Testis (tissue), 3 donors: ENCODE data around the gene TLR2. TPM values are rescaled to one million over a fixed set of nuclear protein-coding genes. Genes with fewer than 3 reads are reported as not detected.

Experiments used
- DNase-seq: peaks from one replicate; pipeline ENCODE4 v3.0.0-alpha.2; 2019
- H3K27ac ChIP-seq, 2 donors: fragments of 200-600 bp; sonication (generic); one replicate each; pipeline ENCODE4 v1.5.1; 2019
- H3K27me3 ChIP-seq: fragments of 200-600 bp; sonication (generic); one replicate; pipeline ENCODE4 v1.5.1; 2019
- H3K36me3 ChIP-seq: fragments of 200-600 bp; sonication (generic); one replicate; pipeline ENCODE4 v1.5.1; 2017; ENCODE audit warnings: low read depth; ENCODE audit errors: missing control alignments
- H3K4me1 ChIP-seq: fragments of 200-600 bp; sonication (generic); one replicate; pipeline ENCODE4 v1.5.1; 2019
- H3K4me3 ChIP-seq, 2 donors: fragments of 200-600 bp; sonication (generic); one replicate each; pipeline ENCODE4 v1.5.1; 2017 to 2019
- H3K9me3 ChIP-seq: fragments of 200-600 bp; sonication (generic); one replicate; pipeline ENCODE4 v1.5.1; 2017
- POLR2A ChIP-seq: fragments of 450-650 bp; IDR thresholded peaks from one replicate; pipeline ENCODE4 v1.6.1; 2017; ENCODE audit warnings: antibody characterized with exemption, mild to moderate bottlenecking, moderate library complexity
- WGBS, 2 donors: methylation state at CpG; one replicate each; pipeline ENCODE4 v1.1.5; 2018; 5-methylcytosine and 5-hydroxymethylcytosine counted together
- intact Hi-C: fragments of 100-400 bp; cut with DNase I; formaldehyde crosslinking; loops from one replicate; pipeline ENCODE4 v1.15.1; 2023; ENCODE audit warnings: low total_unique reads
- polyA plus RNA-seq: library from polyadenylated mRNA; stranded (reverse); fragments of 350-450 nt; fragmentation: Illumina TruSeq; extraction: RNeasy Lipid Tissue Mini Kit (QIAGEN cat#74804); gene quantifications from one replicate; pipeline ENCODE4 v1.2.3, GENCODE V29; 2014; ENCODE audit warnings: low read depth, low replicate concordance; ENCODE audit not compliant: insufficient read depth
- total RNA-seq, 2 donors: library from RNA; depleted of rRNA; stranded (reverse); fragments of >200 nt; gene quantifications; one replicate each; pipeline ENCODE4 v1.2.3, GENCODE V29; 2016
- TF ChIP-seq, protein P1 (sequence below), 3 experiments: fragments of 450-650 bp in 2 of 3; fragments of 200-600 bp in 1 of 3; sonication (generic) in 1 of 3; IDR thresholded peaks; one replicate each; pipeline ENCODE4 v1.5.1; 2016 to 2019; ENCODE audit warnings: antibody characterized with exemption in 3 of 3, mild to moderate bottlenecking in 2 of 3, moderate library complexity in 1 of 3

TLR2 gene
- total and polyA plus RNA-seq, 3 donors from 2014 or later, result 5.4 to 12.0 (median 8.7) TPM

DNA sequence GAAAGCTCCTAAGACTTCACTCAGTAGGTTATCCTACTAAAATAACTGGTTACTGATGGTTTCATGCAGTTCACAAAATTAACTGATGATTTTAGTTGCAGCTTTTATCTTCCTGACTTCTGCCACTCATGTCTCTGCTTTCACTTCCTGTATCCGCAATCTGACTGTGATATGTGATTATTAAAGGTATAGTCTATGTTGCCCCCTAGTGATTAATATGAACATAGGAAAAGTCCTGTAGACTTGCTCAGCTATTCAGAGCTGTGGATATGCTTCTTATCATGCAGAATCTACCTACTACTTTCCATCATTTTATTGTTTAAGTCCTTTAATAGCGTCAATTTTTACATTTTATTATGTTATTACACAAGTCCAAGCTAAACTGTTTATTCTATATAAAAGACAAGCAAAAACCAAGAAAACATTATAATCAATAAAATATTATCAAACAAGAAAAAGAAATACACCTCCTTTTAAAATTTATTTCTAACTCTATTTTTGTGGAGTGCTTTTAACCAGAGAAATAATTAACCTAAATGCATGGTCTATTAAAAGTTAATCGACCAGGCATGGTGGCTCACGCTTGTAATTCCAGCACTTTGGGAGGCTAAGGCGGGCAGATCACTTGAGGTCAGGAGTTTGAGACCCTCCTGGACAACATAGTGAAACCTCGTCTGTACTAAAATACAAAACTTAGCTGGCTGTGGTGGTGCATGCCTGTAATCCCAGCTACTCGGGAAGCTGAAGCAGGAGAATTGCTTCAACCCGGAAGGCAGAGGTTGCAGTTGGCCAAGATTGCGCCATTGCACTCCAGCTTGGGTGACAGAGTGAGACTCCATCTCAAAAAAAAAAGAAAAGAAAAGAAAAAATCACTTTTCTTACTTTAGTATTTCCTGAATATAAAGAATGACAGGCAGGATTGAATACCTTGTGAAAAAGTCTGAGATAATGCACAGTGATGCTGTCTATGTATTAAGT, 40.4 kb upstream of the TLR2 start:
- Histone ChIP-seq H3K4me3 (no peak overlapping the region), H3K36me3 (no peaks in the 10 kb centered on the region), H3K27me3 (no peaks in the 10 kb centered on the region), H3K9me3 (no peaks in the 10 kb centered on the region), H3K27ac (no peak overlapping the region), H3K4me1 (no peaks in the 10 kb centered on the region)
- DNase-seq, result no peak
- 88 to 89% methylated on average over 9 of the region's 9 CpGs for WGBS, 2 donors
- TF ChIP-seq, protein P1, sequence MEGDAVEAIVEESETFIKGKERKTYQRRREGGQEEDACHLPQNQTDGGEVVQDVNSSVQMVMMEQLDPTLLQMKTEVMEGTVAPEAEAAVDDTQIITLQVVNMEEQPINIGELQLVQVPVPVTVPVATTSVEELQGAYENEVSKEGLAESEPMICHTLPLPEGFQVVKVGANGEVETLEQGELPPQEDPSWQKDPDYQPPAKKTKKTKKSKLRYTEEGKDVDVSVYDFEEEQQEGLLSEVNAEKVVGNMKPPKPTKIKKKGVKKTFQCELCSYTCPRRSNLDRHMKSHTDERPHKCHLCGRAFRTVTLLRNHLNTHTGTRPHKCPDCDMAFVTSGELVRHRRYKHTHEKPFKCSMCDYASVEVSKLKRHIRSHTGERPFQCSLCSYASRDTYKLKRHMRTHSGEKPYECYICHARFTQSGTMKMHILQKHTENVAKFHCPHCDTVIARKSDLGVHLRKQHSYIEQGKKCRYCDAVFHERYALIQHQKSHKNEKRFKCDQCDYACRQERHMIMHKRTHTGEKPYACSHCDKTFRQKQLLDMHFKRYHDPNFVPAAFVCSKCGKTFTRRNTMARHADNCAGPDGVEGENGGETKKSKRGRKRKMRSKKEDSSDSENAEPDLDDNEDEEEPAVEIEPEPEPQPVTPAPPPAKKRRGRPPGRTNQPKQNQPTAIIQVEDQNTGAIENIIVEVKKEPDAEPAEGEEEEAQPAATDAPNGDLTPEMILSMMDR (IDR thresholded peaks at IDR 0.05), result no peak
- no peak for TF ChIP-seq POLR2A
- intact Hi-C loops, result no loop called here

DNA sequence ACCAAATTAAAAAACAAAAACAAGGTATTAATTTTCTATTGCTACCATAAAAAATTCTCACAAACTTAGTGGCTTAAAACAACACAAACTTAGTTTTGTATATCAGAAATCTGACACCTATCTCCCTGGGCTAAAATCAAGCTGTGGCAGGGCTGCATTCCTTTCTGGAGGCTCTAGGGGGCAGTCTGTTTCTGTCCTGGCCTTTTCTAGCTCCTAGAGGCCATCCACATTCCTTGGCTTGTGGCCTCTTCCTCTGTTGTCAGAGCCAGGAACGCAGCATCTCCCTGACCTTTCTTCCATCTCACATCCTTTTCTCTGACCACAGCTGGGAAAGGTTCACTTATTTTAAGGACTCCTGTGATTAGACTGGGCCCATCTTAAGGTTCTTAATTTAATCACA, 38.9 kb upstream of the TLR2 start:
- Histone ChIP-seq H3K4me3 (no peak overlapping the region), H3K9me3 (no peaks in the 10 kb centered on the region), H3K27me3 (no peaks in the 10 kb centered on the region), H3K4me1 (no peaks in the 10 kb centered on the region), H3K27ac (no peak overlapping the region), H3K36me3 (no peaks in the 10 kb centered on the region)
- 70 to 95% methylated on average over 1 of the region's 1 CpG for WGBS, 2 donors
- no peak for TF ChIP-seq POLR2A
- TF ChIP-seq, protein P1 (IDR thresholded peaks at IDR 0.05), result no peak
- no peak for DNase-seq
- intact Hi-C loops, result no loop called here

DNA sequence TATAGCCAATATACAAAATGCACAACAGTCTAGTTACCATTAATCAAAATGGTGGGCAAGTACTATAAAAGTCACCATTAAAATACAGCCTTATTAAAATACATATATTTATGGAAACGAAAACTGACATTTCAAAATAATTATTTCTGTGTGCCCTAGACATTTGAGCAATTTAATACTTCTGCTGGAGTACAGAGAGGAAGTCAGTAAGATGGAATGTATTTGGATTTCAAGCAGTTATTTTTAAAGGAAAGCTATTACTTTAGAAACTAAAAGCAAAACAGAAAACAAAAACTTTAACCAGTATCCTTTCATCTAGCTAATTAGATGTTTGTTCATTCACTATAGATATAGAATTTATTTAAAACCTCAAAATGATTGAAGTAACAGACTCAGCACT, 37.8 kb upstream of the TLR2 start:
- Histone ChIP-seq H3K27ac (no peak overlapping the region), H3K4me1 (no peaks in the 10 kb centered on the region), H3K36me3 (no peaks in the 10 kb centered on the region), H3K9me3 (no peaks in the 10 kb centered on the region), H3K4me3 (no peak overlapping the region), H3K27me3 (no peaks in the 10 kb centered on the region)
- intact Hi-C loops, result no loop called here
- no peak for DNase-seq
- WGBS, 2 donors, result 75 to 84% methylated on average over 1 of the region's 1 CpG
- TF ChIP-seq POLR2A, result no peak
- TF ChIP-seq, protein P1 (IDR thresholded peaks at IDR 0.05), result no peak

DNA sequence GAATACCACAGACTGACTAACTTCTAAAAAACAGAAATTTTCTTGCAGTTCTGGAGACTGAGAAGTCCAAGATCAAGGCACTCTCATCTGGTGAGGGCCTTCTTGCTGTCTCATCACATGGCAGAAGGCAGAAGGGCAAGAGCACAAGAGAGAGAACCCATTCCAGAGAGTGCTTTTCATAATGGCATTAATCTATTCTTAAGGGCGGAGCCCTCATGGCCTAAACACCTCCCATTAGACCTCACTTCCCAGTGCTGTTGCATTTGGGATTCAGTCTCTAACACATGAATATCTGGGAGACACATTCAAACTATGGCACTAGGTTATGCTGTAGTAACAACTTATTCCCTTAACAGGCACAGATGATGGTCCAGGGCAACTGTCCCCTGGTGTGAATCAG, 37.1 kb upstream of the TLR2 start:
- 100% methylated on average over 1 of the region's 1 CpG for WGBS, 2 donors
- intact Hi-C loops, result no loop called here
- TF ChIP-seq, protein P1 (IDR thresholded peaks at IDR 0.05), result no peak
- no peak for TF ChIP-seq POLR2A

DNA sequence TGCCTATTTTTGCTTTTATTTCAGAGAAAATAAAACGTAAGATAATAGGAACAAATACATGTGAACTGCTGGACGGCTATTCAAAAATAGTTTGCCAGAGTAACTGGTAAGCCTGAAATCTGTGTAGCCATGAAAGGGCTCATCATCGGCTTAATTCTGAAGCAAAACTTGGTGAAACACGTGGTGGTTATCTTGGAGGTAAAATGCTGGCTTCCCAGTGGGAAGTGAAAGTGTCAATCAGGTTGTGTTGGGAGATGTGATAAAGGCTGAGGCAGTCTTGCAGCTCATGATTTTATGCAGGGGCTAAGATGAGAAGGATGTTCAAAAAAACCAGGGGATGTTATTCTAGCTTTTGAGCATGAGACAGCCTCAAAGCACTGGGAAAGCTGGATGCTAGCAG, 36.1 kb upstream of the TLR2 start:
- H3K36me3 ChIP-seq, result no peaks in the 10 kb centered on the region
- H3K27me3 ChIP-seq, result no peaks in the 10 kb centered on the region
- TF ChIP-seq, protein P1 (IDR thresholded peaks at IDR 0.05), result no peak
- no peak for TF ChIP-seq POLR2A
- no peak overlapping the region for H3K27ac ChIP-seq
- no peak for DNase-seq
- intact Hi-C loops, result no loop called here
- no peaks in the 10 kb centered on the region for H3K9me3 ChIP-seq
- H3K4me3 ChIP-seq, result no peak overlapping the region
- 56 to 67% methylated on average over 4 of the region's 4 CpGs for WGBS, 2 donors
- H3K4me1 ChIP-seq, result no peaks in the 10 kb centered on the region

More for the DNA sequence above, 37.1 kb upstream of the TLR2 start:
- Histone ChIP-seq H3K27me3 (no peaks in the 10 kb centered on the region), H3K27ac (no peak overlapping the region), H3K4me3 (no peak overlapping the region), H3K36me3 (no peaks in the 10 kb centered on the region), H3K4me1 (no peaks in the 10 kb centered on the region), H3K9me3 (no peaks in the 10 kb centered on the region)
- DNase-seq, result no peak
